NOMO-1 treated with DMSO at 0.1 percent for 48 hours (cell line): ENCODE measurements around the gene MAN2A2.
A peak's percentile ranks its signal among the peaks of the same experiment; 100 is the strongest.

ENCODE experiments used
- DNase-seq: peaks from one replicate; lab custom pipeline; 2025; ENCODE audit not compliant: unreplicated experiment; lab: John Stamatoyannopoulos, UW

MAN2A2 gene

DNA sequence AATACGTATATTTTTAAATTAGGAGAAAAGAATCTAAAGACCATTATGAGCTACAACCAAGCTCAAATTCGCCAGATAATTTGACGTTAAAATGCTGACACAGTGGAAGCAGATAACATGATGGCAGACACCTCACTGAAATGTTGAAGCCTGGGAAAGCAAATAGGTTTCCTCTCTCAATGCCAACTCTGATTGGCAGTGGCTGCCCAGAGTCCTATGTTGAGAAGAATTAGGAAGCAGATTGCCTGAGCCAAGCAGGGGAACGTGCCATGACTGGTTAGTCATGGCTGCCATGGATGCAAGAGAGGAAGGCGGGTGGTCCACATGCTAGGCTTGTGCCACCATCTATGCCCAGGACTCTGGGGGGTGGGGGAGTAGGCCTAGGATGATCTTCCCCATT lies 35.2 kb downstream of the MAN2A2 start:
- DNase-seq = no peak

DNA sequence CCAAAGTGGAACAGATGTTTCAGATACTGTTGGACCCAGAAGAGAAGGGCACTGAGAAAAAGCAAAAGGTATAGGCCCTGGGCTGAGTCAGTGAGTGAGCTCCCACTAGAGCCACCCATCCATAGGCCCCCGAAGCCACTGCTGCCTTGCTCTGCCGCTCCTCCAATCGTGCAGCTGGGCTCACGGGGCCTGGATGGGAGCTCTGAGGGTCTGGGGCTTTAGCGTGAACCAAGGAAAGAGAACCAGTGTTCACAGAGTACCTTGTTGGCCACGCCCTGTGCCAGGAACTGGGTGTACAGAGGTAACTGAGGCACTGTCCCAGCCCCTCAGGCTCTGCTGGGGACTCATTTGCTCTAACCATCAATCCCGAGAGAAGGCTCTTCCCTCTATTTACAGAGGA lies 36.7 kb downstream of the MAN2A2 start:
- DNase-seq = no peak

DNA sequence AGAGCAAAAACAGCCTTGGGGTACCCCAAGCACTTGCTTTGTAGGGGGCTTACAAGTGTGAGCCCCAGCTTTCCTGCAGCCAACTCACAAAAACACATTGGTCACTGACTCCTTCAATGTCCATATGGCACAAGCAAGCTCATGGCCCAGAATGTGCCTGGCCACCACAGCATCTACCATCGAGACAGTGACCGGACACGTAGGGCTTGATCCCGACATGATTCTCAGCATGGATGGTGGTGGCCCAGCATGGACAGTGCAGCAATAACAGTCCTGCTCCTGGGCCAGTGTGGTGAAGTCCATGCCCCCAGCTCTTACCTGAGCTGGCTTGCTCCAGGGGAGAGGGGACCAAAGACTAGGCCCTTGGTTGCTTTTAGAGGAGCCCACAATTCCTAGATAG lies 37.9 kb downstream of the MAN2A2 start:
- DNase-seq = no peak

DNA sequence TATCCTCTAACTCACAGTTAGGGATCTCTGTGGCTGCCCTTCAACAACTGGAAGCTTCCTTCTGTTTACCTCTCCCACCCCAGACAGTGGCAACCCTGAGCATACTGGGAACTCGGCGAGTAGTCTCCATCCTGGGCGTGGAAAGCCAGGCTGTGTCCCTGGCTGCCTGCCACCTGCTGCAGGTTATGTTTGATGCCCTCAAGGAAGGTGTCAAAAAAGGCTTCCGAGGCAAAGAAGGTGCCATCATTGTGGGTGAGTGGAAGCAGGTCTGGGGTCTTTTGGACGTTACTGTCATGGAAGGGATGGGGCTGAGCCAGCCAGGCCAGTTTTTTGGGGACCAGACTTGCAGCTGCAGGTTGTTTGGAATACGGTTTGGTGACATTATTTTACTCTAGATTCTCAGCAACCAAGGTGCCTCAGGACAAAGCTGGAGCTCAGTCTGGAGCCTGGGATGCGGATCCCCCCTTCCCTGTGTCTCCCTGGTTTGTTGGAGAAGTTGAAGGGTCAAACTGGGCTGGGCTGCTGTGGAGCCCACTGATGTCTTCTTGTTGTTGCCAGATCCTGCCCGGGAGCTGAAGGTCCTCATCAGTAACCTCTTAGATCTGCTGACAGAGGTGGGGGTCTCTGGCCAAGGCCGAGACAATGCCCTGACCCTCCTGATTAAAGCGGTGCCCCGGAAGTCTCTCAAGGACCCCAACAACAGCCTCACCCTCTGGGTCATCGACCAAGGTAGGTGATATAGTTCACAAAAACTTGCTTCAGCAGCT lies 39.4 kb downstream of the MAN2A2 start:
- no peak for DNase-seq

DNA sequence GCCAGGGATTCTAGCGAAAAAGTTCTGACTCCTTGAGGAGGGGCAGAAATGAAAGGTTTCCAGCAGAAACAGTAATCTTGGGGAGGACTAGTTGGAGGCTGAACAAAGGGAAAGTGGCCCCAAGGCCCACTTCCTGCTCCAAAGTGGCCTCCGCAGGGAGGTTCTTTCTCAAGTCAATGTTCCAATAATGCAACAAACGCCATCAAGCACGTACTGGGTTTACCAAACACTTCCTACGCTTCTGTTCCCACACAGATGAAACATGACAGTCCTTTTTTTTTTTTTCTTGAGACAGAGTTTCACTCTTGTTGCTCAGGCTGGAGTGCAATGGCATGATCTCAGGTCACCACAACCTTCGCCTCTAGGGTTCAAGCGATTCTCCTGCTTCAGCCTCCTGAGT lies 42.0 kb downstream of the MAN2A2 start:
- no peak for DNase-seq

DNA sequence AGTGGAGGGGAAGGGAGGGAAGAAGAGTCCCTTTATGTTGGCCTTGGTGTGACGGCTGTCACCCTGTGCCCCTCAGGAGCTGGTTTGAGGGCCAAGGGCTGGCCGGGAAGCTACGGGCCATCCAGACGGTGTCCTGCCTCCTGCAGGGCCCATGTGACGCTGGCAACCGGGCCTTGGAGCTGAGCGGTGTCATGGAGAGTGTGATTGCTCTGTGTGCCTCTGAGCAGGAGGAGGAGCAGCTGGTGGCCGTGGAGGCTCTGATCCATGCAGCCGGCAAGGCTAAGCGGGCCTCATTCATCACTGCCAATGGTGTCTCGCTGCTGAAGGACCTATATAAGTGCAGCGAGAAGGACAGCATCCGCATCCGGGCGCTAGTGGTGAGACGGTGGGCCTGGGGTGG lies 43.4 kb downstream of the MAN2A2 start:
- DNase-seq = no peak

DNA sequence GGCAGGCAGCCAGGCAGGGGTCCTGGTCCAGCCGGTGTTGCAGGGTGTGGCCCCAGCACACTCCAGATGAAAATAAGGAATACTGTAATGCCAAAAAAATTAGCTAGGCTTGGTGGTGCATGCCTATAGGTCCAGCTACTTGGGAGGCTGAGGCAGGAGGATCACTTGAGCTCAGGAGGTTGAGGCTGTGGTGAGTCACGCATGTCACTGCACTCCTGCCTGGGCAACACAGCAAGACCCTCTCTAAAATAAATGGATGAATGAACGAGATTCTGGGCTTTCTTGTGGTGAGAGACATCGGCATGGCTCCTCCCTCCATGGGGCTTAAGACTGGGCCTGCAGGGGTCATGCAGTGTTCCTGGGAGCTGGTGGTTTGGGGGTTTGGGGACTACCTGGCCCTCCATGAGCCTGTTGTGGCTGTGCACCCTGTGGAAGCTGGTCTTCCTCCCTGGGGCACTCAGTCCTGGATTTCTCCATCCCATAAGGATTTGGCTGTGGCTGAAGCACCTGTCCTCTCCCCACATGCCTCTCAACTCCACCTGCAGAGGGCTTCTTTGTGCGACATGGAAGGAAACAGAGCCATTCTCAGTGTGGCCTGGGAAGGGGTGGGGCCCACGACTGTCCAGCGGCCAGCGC lies 44.0 kb downstream of the MAN2A2 start:
- DNase-seq = no peak

DNA sequence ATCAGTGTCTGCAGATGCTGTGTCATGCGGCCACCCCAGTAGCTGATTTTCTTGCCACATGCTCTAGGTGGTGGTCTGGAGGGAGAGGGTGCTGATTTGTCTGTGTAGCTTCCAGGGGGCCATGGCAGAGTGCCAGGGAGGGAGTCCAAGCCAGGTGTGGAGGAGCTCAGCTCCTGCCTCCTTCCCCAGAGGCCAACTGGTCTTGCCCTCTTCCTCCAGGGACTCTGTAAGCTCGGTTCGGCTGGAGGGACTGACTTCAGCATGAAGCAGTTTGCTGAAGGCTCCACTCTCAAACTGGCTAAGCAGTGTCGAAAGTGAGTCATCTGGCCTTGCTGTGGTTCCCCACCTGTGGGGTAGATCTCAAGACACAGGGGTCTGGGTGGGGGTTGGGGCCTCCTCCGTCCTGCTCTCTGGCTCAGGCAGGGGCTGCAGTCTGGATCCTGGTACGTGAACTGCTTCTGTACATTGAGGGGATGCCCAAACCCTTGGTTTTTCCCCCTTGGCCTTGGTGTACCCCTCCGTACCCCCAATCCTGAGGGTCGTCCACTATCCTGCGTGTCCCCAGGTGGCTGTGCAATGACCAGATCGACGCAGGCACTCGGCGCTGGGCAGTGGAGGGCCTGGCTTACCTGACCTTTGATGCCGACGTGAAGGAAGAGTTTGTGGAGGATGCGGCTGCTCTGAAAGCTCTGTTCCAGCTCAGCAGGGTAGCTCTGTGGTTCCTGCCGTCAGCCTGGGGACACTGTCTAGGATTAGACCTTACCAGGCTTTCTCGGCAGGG lies 44.7 kb downstream of the MAN2A2 start:
- no peak for DNase-seq

DNA sequence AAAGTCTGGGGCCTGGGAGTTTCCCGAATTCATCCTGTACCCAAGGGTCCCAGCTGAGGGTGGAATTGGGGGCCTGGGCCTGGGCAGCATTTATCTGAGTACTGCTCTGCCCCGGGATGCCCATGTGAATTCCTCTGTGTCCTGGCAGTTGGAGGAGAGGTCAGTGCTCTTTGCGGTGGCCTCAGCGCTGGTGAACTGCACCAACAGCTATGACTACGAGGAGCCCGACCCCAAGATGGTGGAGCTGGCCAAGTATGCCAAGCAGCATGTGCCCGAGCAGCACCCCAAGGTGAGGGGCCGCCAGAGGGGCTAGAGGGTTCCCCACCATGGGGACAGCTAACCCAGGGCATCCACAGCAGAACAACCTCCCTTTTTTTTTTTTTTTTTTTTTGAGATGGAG lies 45.4 kb downstream of the MAN2A2 start:
- no peak for DNase-seq

DNA sequence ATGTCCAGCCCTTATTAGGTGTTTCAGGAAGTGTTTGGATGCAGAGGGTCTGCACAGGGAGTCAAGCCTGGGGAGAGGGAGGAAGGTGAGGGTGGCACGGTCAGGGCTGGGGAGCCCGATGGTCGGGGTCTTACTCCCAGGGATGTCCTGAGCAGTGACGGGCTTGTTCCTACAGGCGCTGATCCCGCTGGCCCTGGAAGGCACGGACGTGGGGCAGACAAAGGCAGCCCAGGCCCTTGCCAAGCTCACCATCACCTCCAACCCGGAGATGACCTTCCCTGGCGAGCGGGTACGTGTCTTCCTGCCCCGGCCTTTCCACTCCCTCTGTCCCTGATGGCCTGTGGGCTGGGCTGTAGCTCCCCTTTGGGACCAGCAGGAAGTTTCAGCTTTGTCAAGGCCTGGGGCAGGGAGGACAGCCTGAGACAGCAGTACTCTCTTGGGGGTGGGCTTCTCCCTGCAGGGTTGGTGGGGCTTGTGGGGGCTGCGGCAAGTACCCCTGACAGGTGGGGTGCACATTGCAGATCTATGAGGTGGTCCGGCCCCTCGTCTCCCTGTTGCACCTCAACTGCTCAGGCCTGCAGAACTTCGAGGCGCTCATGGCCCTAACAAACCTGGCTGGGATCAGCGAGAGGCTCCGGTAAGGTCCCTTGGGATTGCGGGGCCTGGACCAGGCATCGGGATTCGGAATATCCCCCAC lies 47.0 kb downstream of the MAN2A2 start:
- DNase-seq = no peak

DNA sequence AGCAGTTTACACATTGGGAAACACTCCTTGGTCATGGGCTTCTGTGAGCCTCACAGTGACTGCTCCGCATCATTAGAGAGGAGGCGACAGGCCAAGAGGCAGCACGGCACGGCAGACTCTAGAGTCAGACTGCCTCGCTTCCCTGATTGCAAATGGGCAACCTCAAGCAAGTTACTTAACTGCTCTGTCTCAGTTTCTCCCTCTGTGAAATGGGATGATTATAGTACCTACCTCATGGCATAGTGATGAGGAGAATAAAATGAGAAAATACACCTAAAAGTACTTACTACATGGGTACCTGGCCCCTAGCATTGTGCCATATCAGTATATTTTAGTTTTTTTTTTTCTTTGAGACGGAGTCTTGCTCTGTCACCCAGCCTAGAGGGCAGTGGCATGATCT lies 47.6 kb downstream of the MAN2A2 start:
- DNase-seq = no peak

DNA sequence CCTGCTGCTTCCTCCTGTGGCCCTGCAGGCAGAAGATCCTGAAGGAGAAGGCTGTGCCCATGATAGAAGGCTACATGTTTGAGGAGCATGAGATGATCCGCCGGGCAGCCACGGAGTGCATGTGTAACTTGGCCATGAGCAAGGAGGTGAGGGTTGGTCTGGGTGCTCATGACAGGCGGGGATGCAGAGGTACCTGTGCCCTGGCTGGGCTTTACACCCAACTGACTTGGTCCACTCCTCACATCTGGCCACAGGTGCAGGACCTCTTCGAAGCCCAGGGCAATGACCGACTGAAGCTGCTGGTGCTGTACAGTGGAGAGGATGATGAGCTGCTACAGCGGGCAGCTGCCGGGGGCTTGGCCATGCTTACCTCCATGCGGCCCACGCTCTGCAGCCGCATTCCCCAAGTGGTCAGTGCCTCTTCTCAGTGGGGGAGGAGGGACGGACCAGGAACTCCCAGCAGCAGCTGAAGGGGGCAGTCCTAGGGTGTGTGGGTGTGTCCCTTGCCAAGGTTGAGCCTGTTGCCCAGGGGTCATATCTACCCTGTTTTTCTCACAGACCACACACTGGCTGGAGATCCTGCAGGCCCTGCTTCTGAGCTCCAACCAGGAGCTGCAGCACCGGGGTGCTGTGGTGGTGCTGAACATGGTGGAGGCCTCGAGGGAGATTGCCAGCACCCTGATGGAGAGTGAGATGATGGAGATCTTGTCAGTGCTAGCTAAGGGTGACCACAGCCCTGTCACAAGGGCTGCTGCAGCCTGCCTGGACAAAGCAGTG lies 50.0 kb downstream of the MAN2A2 start:
- no peak for DNase-seq

DNA sequence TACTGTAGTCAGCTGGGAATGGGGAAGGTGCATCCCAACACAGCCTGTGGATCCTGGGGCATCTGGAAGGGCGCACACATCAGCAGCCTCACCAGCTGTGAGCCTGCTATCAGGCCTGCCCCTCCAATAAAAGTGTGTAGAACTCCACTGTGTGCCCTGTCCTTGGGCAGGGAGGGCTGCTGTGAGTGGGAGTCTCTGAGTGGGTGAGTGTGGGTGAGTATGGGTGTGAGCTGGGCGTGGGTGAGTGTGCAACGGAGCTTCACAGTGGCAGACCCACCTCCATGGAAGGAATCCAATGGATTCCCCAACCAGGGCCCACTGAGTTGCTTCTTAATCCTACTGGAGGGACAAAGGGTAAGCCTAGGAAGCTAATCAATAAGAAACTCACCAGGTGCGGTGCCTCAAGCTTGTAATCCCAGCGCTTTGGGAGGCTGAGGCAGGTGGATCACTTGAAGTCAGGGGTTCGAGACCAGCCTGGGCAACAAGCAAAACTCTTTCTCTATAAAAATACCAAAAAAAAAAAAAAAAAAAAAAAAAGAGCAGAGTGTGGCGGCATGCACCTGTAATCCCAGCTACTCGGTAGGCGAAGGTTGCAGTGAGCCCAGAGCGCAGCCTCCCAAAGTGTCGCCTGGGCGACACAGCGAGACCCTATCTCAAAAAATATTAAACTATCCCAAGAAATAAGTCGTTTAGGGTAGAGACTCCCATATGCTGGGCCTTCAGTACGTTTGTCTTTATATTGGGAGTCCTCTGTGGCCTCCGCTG lies 51.0 kb downstream of the MAN2A2 start:
- no peak for DNase-seq

DNA sequence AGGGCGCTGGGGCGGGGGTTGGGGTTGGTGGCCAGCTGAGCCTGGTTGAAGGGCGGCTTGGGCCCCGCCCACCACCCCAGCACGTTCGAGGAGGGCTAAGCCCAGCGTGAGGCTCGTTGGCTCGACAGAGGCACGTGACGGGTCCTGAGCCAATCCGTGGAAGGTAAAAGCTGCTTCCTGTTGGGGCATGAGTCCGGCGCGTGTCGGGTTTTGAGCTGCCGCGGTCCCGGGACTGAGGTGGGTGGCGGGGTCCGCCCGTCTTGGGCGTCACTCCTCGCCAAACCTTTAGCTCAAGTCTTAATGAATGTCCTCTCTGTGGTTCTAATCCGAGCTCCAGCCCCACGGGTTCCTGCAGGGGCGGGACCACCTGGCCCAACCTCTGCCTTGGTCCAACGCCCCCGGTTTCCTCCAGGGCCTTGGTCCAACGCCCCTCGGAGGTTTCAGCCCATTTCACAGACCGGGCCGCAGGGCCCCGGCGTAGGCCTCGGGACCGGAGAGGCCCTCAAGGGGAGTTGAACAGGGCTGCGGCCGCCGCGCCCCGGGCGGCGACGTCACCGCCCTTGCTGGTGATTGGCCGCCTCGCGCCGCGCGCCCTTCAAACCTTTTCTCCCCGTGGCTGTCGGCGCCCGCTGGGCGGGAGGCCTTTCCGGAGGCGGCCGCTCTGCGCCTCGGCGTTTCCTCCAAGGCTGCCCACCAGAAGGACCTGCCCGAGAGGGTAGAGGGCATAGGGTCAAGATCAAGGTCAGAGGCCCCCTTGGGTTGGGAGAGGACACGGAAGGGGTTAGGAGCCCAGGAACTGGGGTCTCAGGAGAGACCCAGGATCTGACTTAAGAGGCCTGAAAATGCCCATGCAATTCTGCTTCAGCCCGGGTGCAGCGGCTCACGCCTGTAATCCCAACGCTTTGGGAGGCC lies 51.9 kb downstream of the MAN2A2 start, which contains the start of gene RCCD1:
Gene RCCD1, plus strand, starts transcription at position 173 of the 912 bp plus-strand sequence. CDS start 1,851 bp downstream, outside the sequence.
- peak; percentile 96 for DNase-seq

DNA sequence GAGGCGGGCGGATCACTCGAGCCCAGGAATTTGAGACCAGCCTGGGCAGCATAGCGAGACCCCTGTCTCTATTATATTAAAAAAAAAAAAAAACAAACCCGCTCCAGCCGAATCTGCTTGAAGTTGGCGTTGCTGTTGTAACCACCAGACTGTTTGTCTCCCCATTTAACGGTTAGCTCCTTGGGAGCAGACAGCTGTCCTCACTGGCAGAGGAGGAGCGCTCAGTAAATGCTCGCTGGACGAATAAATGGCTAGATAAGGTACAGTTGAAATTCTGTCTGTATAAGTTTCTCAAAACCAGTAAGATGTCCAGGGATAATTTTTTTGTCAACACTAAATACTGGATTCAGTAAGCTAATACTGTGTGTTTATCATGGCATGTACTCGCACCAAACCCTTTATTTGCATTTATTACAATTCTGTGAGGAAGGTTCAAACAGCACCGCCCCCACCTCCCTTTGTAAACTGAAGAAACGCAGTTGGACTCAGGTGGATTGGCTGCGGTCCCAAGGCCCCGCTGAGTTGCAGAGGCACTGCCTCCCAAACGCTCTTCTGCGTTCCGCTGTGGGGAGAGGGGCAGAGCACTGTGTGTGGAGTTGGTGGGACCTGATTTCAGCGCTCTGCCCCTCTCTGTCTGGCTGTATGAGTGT lies 52.6 kb downstream of the MAN2A2 start:
- peak; percentile 23 for DNase-seq

DNA sequence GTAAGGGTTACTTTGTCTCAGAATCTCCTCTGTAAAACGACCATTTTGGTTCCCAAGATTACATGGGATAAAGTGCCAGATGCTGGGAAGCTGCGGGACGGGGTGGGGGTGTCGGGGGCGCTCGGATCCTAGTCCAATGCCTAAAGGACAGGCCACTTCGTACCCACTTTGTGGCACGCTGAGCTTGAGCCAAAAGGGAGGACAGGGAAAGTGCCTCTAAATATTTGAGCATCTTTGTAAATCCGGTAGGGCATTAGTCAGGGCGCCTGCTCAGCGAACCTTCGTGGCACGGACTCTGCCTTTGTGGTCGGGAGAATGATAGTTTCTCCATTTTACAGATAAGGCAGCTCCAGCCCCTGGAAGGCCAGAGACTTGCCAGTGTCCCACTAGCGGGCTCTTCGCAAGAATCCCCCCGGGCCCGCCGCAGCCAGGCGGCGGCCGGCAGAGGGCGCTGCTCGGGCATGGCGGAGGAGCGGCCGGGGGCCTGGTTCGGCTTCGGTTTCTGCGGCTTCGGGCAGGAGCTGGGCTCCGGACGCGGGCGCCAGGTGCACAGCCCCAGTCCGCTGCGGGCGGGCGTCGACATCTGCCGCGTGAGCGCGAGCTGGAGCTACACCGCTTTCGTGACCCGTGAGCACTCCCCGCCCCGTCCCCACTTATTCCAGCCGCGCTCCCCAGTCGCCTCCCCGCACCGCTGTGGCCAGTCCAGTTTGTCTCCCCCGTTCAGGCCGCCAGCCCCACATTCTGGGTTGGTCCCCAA lies 53.4 kb downstream of the MAN2A2 start:
- peak; percentile 33 for DNase-seq

DNA sequence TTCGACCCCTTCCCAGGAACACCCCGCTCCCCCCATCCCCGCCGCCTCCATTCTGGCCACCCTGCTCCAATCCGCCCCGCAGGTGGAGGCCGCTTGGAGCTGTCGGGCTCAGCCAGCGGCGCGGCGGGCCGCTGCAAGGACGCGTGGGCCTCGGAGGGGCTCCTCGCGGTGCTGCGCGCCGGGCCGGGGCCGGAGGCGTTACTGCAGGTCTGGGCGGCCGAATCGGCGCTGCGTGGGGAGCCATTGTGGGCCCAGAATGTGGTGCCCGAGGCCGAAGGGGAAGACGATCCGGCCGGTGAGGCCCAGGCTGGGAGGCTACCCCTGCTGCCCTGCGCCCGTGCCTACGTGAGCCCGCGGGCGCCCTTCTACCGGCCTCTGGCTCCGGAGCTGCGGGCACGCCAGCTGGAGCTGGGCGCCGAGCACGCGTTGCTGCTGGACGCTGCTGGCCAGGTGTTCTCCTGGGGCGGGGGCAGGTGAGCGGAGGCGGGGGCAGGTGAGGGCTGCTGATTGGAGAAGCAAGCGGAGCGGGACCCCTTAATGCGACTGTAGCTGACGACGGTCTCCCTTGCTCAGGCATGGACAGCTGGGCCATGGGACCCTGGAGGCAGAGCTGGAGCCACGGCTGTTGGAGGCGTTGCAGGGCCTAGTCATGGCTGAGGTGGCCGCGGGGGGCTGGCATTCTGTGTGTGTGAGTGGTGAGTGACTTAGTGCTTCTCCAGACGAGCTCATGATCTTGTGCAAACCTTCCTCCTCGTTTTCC lies 54.1 kb downstream of the MAN2A2 start:
- DNase-seq = no peak
